K562 (cell line): ENCODE measurements around the gene LTO1. TPM values are rescaled to one million over a fixed set of nuclear protein-coding genes. Genes with fewer than 3 reads are reported as not detected.
A peak's percentile ranks its signal among the peaks of the same experiment; 100 is the strongest.

Experiments
- ASH1L ChIP-seq: fragments of 450-650 bp; IDR thresholded peaks from 2 replicates; pipeline ENCODE4 v1.6.1; 2018; ENCODE audit warnings: borderline replicate concordance, mild to moderate bottlenecking, low read depth; ENCODE audit not compliant: partially characterized antibody
- C11orf30 ChIP-seq: fragments of 450-650 bp; IDR thresholded peaks from 2 replicates; pipeline ENCODE4 v1.6.1; 2016; ENCODE audit warnings: low read depth, mild to moderate bottlenecking
- CEBPG ChIP-seq, 3 experiments: fragments of 200-800 bp in 1 of 3; sonication (Bioruptor generic) in 1 of 3; sonication (generic) in 1 of 3; formaldehyde crosslinking in 1 of 3; IDR thresholded peaks in 2 of 3; conservative IDR thresholded peaks in 1 of 3; 2 replicates each; pipeline versions ENCODE4 v1.6.1 to v1.8.0; 2016 to 2022; ENCODE audit warnings: missing compliant biosample characterization in 2 of 3, missing genetic modification characterization in 2 of 3, mild to moderate bottlenecking in 1 of 3, missing genetic modification reagents in 1 of 3
- GATA2 ChIP-seq: sonication (generic); formaldehyde crosslinking; IDR thresholded peaks from 2 replicates; pipeline ENCODE4 v1.4.0; 2020; ENCODE audit warnings: mild to moderate bottlenecking, missing genetic modification reagents
- NCOR1 ChIP-seq: fragments of 450-650 bp; IDR thresholded peaks from 2 replicates; pipeline ENCODE4 v1.6.1; 2016; ENCODE audit warnings: mild to moderate bottlenecking, moderate library complexity
- PTBP1 ChIP-seq: fragments of 200-400 bp; formaldehyde crosslinking; IDR thresholded peaks from 2 replicates; pipeline ENCODE4 v1.6.1; 2017; ENCODE audit warnings: low read depth, low read length
- SRSF3 ChIP-seq: fragments of 200-400 bp; formaldehyde crosslinking; IDR thresholded peaks from 2 replicates; pipeline ENCODE4 v1.6.1; 2016; ENCODE audit warnings: mild to moderate bottlenecking, low read length, moderate library complexity; ENCODE audit not compliant: insufficient read depth
- XRCC3 ChIP-seq: fragments of 450-650 bp; IDR thresholded peaks from 2 replicates; pipeline ENCODE4 v1.6.1; 2017; ENCODE audit warnings: mild to moderate bottlenecking, moderate library complexity
- ZNF407 ChIP-seq: fragments of 450-650 bp; IDR thresholded peaks from 2 replicates; pipeline ENCODE4 v1.6.1; 2016; ENCODE audit warnings: low read depth
- ZNF436 ChIP-seq: fragments of 250-450, 450-650 bp; sonication (Bioruptor Pico); formaldehyde crosslinking; IDR thresholded peaks from 2 replicates; pipeline ENCODE4 v1.7.0; 2020; ENCODE audit warnings: mild to moderate bottlenecking
- polyA plus RNA-seq, 8 experiments: library from polyadenylated mRNA; depleted of rRNA in 4 of 8; stranded (reverse) in 5 of 8; unstranded in 3 of 8; fragments of >200 nt; fragmentation: Nextera tagmentation in 2 of 8; fragmentation: Illumina TruSeq in 1 of 8; extraction: Ambion mirVana in 2 of 8; extraction: Trizol in 1 of 8; gene quantifications; 2 replicates each; pipeline versions ENCODE4 v1.2.1 to v1.2.3, GENCODE V29; 2011 to 2014; ENCODE audit warnings: inconsistent platforms in 1 of 8, missing spikeins in 1 of 8
- total RNA-seq, 7 experiments: library from RNA; depleted of rRNA in 6 of 7; stranded (reverse); fragments of >200 nt in 6 of 7; fragmentation: Illumina TruSeq in 2 of 7; extraction: Trizol in 2 of 7; gene quantifications; 2 replicates each; pipeline versions ENCODE4 v1.2.1 to v1.2.3, GENCODE V29; 2011 to 2021; ENCODE audit warnings: low replicate concordance in 1 of 7
- TF ChIP-seq, protein P1 (sequence below): sonication (generic); formaldehyde crosslinking; IDR thresholded peaks from 2 replicates; pipeline ENCODE4 v1.8.0; 2022; ENCODE audit warnings: missing genetic modification reagents, mild to moderate bottlenecking, borderline replicate concordance
- TF ChIP-seq, protein P2 (sequence below): sonication (generic); formaldehyde crosslinking; IDR thresholded peaks from 2 replicates; pipeline ENCODE4 v1.8.0; 2023; ENCODE audit warnings: mild to moderate bottlenecking, missing genetic modification reagents

Gene LTO1
- total and polyA plus RNA-seq, 9 of the 15 experiments (the other 6 are each of a cell fraction or from before 2014, with no cell fraction given), result 2.6 to 43.4 (median 19.1) TPM

DNA sequence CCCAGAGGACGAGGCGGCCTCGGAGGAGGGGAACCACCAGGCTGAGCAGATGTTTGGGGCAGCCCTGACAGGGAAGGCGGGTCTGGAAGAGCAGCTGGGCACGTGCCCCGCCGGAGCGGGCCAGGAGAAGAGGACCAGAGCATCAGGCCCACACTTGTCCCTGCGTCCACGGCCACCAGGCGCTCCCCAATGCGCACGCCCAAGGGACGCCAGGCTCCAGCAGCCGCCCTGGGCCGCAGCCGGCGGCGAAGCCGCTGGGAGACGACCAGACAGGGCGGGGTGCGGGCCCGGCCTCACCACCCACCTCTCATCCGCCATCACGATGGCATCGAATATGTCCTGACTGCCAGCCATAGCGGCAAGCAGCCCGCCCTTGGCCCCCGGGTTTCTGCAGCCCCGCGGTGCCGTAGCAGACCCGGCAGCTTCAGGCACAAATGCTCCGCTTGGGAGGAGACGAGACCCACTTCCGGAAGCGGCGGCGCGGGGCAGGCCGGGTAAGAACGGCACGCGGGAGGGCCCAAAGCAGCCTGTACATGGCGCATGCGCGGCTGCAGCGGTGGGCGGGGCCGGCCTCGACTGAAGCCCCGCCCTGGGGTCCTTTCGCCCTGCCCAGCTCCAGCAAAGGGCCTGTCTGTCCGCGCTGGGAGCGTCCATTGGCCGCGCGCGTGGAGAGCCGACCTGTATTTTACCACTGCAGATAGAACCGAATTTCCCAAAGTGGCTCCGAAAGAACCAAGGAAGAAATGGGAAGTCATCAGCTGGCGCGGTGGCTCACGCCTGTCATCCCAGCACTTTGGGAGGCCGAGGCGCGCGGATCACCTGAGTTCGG, at the start of gene LTO1 (continued):
- no peak for TF ChIP-seq NCOR1
- no peak for TF ChIP-seq PTBP1
- TF ChIP-seq, protein P1, sequence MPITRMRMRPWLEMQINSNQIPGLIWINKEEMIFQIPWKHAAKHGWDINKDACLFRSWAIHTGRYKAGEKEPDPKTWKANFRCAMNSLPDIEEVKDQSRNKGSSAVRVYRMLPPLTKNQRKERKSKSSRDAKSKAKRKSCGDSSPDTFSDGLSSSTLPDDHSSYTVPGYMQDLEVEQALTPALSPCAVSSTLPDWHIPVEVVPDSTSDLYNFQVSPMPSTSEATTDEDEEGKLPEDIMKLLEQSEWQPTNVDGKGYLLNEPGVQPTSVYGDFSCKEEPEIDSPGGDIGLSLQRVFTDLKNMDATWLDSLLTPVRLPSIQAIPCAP (CRISPR knock-in tag), result no peak
- TF ChIP-seq XRCC3, result no peak
- no peak for TF ChIP-seq CEBPG (CRISPR knock-in tag; IDR thresholded peaks at IDR 0.05)
- no peak for TF ChIP-seq CEBPG (tag; conservative IDR thresholded peaks at IDR 0.05 in 1 of 2, IDR thresholded peaks at IDR 0.05 in 1 of 2)
- peak; percentile 97 for TF ChIP-seq ZNF407
- TF ChIP-seq GATA2 (CRISPR knock-in tag), result no peak
- TF ChIP-seq, protein P2, sequence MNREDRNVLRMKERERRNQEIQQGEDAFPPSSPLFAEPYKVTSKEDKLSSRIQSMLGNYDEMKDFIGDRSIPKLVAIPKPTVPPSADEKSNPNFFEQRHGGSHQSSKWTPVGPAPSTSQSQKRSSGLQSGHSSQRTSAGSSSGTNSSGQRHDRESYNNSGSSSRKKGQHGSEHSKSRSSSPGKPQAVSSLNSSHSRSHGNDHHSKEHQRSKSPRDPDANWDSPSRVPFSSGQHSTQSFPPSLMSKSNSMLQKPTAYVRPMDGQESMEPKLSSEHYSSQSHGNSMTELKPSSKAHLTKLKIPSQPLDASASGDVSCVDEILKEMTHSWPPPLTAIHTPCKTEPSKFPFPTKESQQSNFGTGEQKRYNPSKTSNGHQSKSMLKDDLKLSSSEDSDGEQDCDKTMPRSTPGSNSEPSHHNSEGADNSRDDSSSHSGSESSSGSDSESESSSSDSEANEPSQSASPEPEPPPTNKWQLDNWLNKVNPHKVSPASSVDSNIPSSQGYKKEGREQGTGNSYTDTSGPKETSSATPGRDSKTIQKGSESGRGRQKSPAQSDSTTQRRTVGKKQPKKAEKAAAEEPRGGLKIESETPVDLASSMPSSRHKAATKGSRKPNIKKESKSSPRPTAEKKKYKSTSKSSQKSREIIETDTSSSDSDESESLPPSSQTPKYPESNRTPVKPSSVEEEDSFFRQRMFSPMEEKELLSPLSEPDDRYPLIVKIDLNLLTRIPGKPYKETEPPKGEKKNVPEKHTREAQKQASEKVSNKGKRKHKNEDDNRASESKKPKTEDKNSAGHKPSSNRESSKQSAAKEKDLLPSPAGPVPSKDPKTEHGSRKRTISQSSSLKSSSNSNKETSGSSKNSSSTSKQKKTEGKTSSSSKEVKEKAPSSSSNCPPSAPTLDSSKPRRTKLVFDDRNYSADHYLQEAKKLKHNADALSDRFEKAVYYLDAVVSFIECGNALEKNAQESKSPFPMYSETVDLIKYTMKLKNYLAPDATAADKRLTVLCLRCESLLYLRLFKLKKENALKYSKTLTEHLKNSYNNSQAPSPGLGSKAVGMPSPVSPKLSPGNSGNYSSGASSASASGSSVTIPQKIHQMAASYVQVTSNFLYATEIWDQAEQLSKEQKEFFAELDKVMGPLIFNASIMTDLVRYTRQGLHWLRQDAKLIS (CRISPR knock-in tag), result 0 out of 2 replicates have a peak, but pooled peaks have one; percentile 70
- no peak for TF ChIP-seq ASH1L
- TF ChIP-seq ZNF436, result no peak
- TF ChIP-seq SRSF3, result no peak
- peak; percentile 95 for TF ChIP-seq C11orf30
